ENCODE data around the gene CDYL.
A peak's percentile ranks its signal among the peaks of the same experiment; 100 is the strongest.

Gene CDYL

GRCh38 chr6:4935975-4936680 lies 159.9 kb downstream of the CDYL start:
- no peak for DNase-seq (ENCODE audit: low read depth)

- DNase-seq (ENCODE audit: low read depth) = peak; percentile 67
These were observed 160.5 kb downstream of the CDYL start for GRCh38 chr6:4936681-4937041.

- no peak for DNase-seq (ENCODE audit: low read depth)
These were observed 161.2 kb downstream of the CDYL start for GRCh38 chr6:4937414-4937813.

- no peak for DNase-seq (ENCODE audit: low read depth)
These were observed 163.0 kb downstream of the CDYL start for GRCh38 chr6:4939241-4939640.

GRCh38 chr6:4940416-4940815 lies 164.2 kb downstream of the CDYL start:
- DNase-seq (ENCODE audit: low read depth) = no peak

- peak; percentile 99 for DNase-seq (ENCODE audit: low read depth)
These were observed 165.8 kb downstream of the CDYL start for GRCh38 chr6:4941782-4942672.

GRCh38 chr6:4942673-4943009 lies 166.4 kb downstream of the CDYL start:
- no peak for DNase-seq (ENCODE audit: low read depth)

GRCh38 chr6:4943716-4944115 lies 167.5 kb downstream of the CDYL start:
- peak; percentile 31 for DNase-seq (ENCODE audit: low read depth)

- no peak for DNase-seq (ENCODE audit: low read depth)
These were observed 168.1 kb downstream of the CDYL start for GRCh38 chr6:4944325-4944724.

- no peak for DNase-seq (ENCODE audit: low read depth)
These were observed 170.3 kb downstream of the CDYL start for GRCh38 chr6:4946521-4946920.

GRCh38 chr6:4947716-4948115 lies 171.5 kb downstream of the CDYL start:
- no peak for DNase-seq (ENCODE audit: low read depth)

- DNase-seq (ENCODE audit: low read depth) = no peak
These were observed 172.7 kb downstream of the CDYL start for GRCh38 chr6:4948781-4949450.

- DNase-seq (ENCODE audit: low read depth) = no peak
These were observed 173.9 kb downstream of the CDYL start for GRCh38 chr6:4950076-4950475.

GRCh38 chr6:4950836-4951533 lies 174.8 kb downstream of the CDYL start:
- DNase-seq (ENCODE audit: low read depth) = no peak

- DNase-seq (ENCODE audit: low read depth) = no peak
These were observed 177.2 kb downstream of the CDYL start for GRCh38 chr6:4953440-4953839.

- no peak for DNase-seq (ENCODE audit: low read depth)
These were observed 180.4 kb downstream of the CDYL start for GRCh38 chr6:4956625-4957024.

- no peak for DNase-seq (ENCODE audit: low read depth)
These were observed 181.5 kb downstream of the CDYL start for GRCh38 chr6:4957521-4958231.

- peak; percentile 12 for DNase-seq (ENCODE audit: low read depth)
These were observed 182.4 kb downstream of the CDYL start for GRCh38 chr6:4958624-4959023.

GRCh38 chr6:4961322-4962168 lies 185.3 kb downstream of the CDYL start:
- DNase-seq (ENCODE audit: low read depth) = no peak

- DNase-seq (ENCODE audit: low read depth) = peak; percentile 25
These were observed 186.7 kb downstream of the CDYL start for GRCh38 chr6:4962905-4963304.
